Prostate gland (tissue), 2 donors: ENCODE measurements around the gene TDRD10. TPM values are rescaled to one million over a fixed set of nuclear protein-coding genes. Genes with fewer than 3 reads are reported as not detected.

Experiments used
- DNase-seq: peaks from one replicate; pipeline ENCODE4 v3.0.0-alpha.2; 2019; ENCODE audit warnings: low spot score
- H3K27ac ChIP-seq, 2 donors: fragments of 200-600 bp; sonication (generic); 2 replicates each; pipeline ENCODE4 v1.5.1; 2017 to 2019
- H3K27me3 ChIP-seq: fragments of 200-600 bp; sonication (generic); replicated peaks from 2 replicates; pipeline ENCODE4 v1.5.1; 2019; ENCODE audit not compliant: insufficient read depth
- H3K36me3 ChIP-seq, 2 donors: fragments of 200-600 bp; sonication (generic); 1 replicate in 1 of 2; 2 replicates in 1 of 2; pipeline versions ENCODE4 v1.5.1 to v1.8.1; 2017 to 2019
- H3K4me1 ChIP-seq: fragments of 200-600 bp; sonication (generic); replicated peaks from 2 replicates; pipeline ENCODE4 v1.5.1; 2019
- H3K4me3 ChIP-seq, 2 donors: fragments of 200-600 bp; sonication (generic); 2 replicates each; pipeline ENCODE4 v1.5.1; 2017 to 2019
- H3K9me3 ChIP-seq: fragments of 200-600 bp; sonication (generic); 2 replicates; pipeline ENCODE4 v1.5.1; 2017
- CTCF ChIP-seq, 4 experiments: fragments of 200-600 bp in 2 of 4; fragments of 450-650 bp in 2 of 4; sonication (generic) in 2 of 4; IDR thresholded peaks; 1 replicate in 3 of 4; 2 replicates in 1 of 4; pipeline ENCODE4 v1.5.1; 2016 to 2019; ENCODE audit warnings: antibody characterized with exemption in 4 of 4, mild to moderate bottlenecking in 2 of 4, moderate library complexity in 2 of 4
- POLR2A ChIP-seq: fragments of 450-650 bp; IDR thresholded peaks from one replicate; pipeline ENCODE4 v1.6.1; 2016; ENCODE audit warnings: antibody characterized with exemption, mild to moderate bottlenecking
- POLR2AphosphoS5 ChIP-seq: sonication (generic); formaldehyde crosslinking; IDR thresholded peaks from one replicate; pipeline ENCODE4 v1.6.1; 2017; ENCODE audit warnings: antibody characterized with exemption
- WGBS: methylation state at CpG from one replicate; pipeline ENCODE4 v1.1.5; 2018; 5-methylcytosine and 5-hydroxymethylcytosine counted together
- intact Hi-C: fragments of 100-400 bp; cut with DNase I; formaldehyde crosslinking; loops from one replicate; pipeline ENCODE4 v1.14.2; 2022
- total RNA-seq, 2 donors: library from RNA; depleted of rRNA; stranded (reverse); fragments of >200 nt; gene quantifications; one replicate each; pipeline ENCODE4 v1.1.0, GENCODE V29; 2016

The TDRD10 gene
- total RNA-seq, 2 donors from 2014 or later, result 0.46 to 11.4 TPM

GRCh38 chr1:154497026-154497806 is 4.8 kb upstream of the TDRD10 start:
- 40% methylated on average over 5 of the region's 5 CpGs for WGBS
- no peak for DNase-seq

GRCh38 chr1:154499446-154499845 is 2.6 kb upstream of the TDRD10 start:
- H3K27ac ChIP-seq, result no peak overlapping the region
- H3K9me3 ChIP-seq, result no peaks in the 10 kb centered on the region
- no peaks in the 10 kb centered on the region for H3K4me1 ChIP-seq
- TF ChIP-seq POLR2AphosphoS5 (no peak), POLR2A (no peak), CTCF (IDR thresholded peaks at IDR 0.05) (no peak)
- peaks cover 8% of the 10 kb centered on the region for H3K27me3 ChIP-seq
- DNase-seq, result no peak
- WGBS, result 100% methylated on average over 1 of the region's 1 CpG
- H3K4me3 ChIP-seq, result no peak overlapping the region
- intact Hi-C loops, result no loop called here
- H3K36me3 ChIP-seq, result no peaks in the 10 kb centered on the region

More at GRCh38 chr1:154497026-154497806, 4.8 kb upstream of the TDRD10 start:
- H3K27me3 ChIP-seq, result peaks cover 5% of the 10 kb centered on the region
- H3K4me3 ChIP-seq, result no peak overlapping the region
- TF ChIP-seq CTCF (IDR thresholded peaks at IDR 0.05) (no peak), POLR2A (no peak), POLR2AphosphoS5 (peak; percentile 6)
- H3K9me3 ChIP-seq, result no peaks in the 10 kb centered on the region
- H3K36me3 ChIP-seq, result no peaks in the 10 kb centered on the region
- no peak overlapping the region for H3K27ac ChIP-seq
- intact Hi-C loops, result no loop called here
- H3K4me1 ChIP-seq, result no peaks in the 10 kb centered on the region

- H3K9me3 ChIP-seq, result no peaks in the 10 kb centered on the region
- no peak overlapping the region for H3K4me3 ChIP-seq
- 77% methylated on average over 8 of the region's 8 CpGs for WGBS
- H3K4me1 ChIP-seq, result no peaks in the 10 kb centered on the region
- TF ChIP-seq POLR2A, result no peak
- no peak for TF ChIP-seq CTCF (IDR thresholded peaks at IDR 0.05)
- TF ChIP-seq POLR2AphosphoS5, result no peak
- no peaks in the 10 kb centered on the region for H3K36me3 ChIP-seq
- peaks cover 8% of the 10 kb centered on the region for H3K27me3 ChIP-seq
- intact Hi-C loops, result no loop called here
- no peak for DNase-seq
- no peak overlapping the region for H3K27ac ChIP-seq
Observed at GRCh38 chr1:154500533-154500932, 1.5 kb upstream of the TDRD10 start.

GRCh38 chr1:154501423-154502065 is 475 bp upstream of the TDRD10 start:
- Histone ChIP-seq H3K36me3 (no peaks in the 10 kb centered on the region), H3K27me3 (peaks cover 8% of the 10 kb centered on the region), H3K4me3 (peak overlapping the region; percentile 30 to 32), H3K9me3 (no peaks in the 10 kb centered on the region), H3K27ac (peak overlapping the region in 1 of 2 donors; percentile 31), H3K4me1 (no peaks in the 10 kb centered on the region)
- TF ChIP-seq POLR2A (no peak), POLR2AphosphoS5 (no peak), CTCF (IDR thresholded peaks at IDR 0.05) (no peak)
- intact Hi-C loops, result no loop called here
- DNase-seq, result no peak
- WGBS, result 8% methylated on average over 25 of the region's 54 CpGs
